B cell (primary cell): ENCODE data around the gene ATP6V0A1.

ENCODE experiments used
- EZH2 ChIP-seq: IDR thresholded peaks from 2 replicates; pipeline ENCODE4 v1.6.1; 2012; ENCODE audit warnings: borderline replicate concordance, low read depth, mild to moderate bottlenecking, moderate library complexity, low read length; ENCODE audit not compliant: insufficient read depth, poor library complexity, severe bottlenecking
- TF ChIP-seq, protein P1 (sequence below): fragments of 200-600 bp; IDR thresholded peaks from one replicate; pipeline ENCODE4 v1.8.0; 2022; ENCODE audit warnings: antibody characterized with exemption, mild to moderate bottlenecking

DNA sequence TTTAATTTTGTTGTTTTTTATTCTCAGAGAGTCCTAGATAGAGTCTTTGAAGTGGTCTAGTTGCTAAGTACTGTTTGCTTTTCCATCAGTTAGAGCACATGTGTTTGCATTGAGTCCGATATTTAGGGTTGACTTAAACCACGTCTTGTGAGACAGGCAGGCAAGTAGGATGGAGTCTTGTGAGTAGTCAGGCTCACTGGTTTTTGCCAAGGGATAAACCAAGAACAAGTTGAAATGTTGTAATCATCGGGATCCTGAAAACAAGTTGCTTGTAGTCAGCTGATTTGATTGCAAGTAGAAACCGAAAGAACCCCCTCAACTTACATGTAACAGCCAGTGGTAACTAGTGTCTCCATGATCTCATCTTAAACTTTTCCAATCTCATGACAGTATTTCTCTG is 17.2 kb downstream of the ATP6V0A1 start:
- TF ChIP-seq, protein P1, sequence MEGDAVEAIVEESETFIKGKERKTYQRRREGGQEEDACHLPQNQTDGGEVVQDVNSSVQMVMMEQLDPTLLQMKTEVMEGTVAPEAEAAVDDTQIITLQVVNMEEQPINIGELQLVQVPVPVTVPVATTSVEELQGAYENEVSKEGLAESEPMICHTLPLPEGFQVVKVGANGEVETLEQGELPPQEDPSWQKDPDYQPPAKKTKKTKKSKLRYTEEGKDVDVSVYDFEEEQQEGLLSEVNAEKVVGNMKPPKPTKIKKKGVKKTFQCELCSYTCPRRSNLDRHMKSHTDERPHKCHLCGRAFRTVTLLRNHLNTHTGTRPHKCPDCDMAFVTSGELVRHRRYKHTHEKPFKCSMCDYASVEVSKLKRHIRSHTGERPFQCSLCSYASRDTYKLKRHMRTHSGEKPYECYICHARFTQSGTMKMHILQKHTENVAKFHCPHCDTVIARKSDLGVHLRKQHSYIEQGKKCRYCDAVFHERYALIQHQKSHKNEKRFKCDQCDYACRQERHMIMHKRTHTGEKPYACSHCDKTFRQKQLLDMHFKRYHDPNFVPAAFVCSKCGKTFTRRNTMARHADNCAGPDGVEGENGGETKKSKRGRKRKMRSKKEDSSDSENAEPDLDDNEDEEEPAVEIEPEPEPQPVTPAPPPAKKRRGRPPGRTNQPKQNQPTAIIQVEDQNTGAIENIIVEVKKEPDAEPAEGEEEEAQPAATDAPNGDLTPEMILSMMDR, result no peak
- no peak for TF ChIP-seq EZH2
